Liver (tissue), 9 donors: ENCODE measurements around the gene LDAH. TPM values are rescaled to one million over a fixed set of nuclear protein-coding genes. Genes with fewer than 3 reads are reported as not detected.

ENCODE experiments used
- DNase-seq: peaks from one replicate; pipeline ENCODE4 v3.0.0-alpha.2; 2017; ENCODE audit warnings: low spot score
- H3K27ac ChIP-seq, 2 donors: one replicate each; pipeline ENCODE4 v1.7.0; 2013; ENCODE audit warnings: inconsistent platforms in 2 of 2, low read length in 2 of 2, control low read depth in 1 of 2, low read depth in 1 of 2, mild to moderate bottlenecking in 1 of 2
- H3K27me3 ChIP-seq, 4 donors: one replicate each; pipeline versions ENCODE4 v1.6.1 to v1.7.0; 2013; ENCODE audit warnings: low read length in 3 of 4, inconsistent platforms in 1 of 4, mild to moderate bottlenecking in 1 of 4, moderate library complexity in 1 of 4; ENCODE audit not compliant: control insufficient read depth in 4 of 4, insufficient read depth in 4 of 4
- H3K36me3 ChIP-seq, 4 donors: one replicate each; pipeline versions ENCODE4 v1.6.1 to v1.7.0; 2013; ENCODE audit warnings: low read length in 3 of 4, mild to moderate bottlenecking in 3 of 4, low read depth in 1 of 4, moderate library complexity in 1 of 4; ENCODE audit not compliant: control insufficient read depth in 4 of 4, insufficient read depth in 3 of 4
- H3K4me1 ChIP-seq, 4 donors: one replicate each; pipeline versions ENCODE4 v1.6.1 to v1.7.0; 2013; ENCODE audit warnings: low read length in 3 of 4, mild to moderate bottlenecking in 3 of 4, moderate library complexity in 1 of 4; ENCODE audit not compliant: control insufficient read depth in 4 of 4, insufficient read depth in 4 of 4
- H3K4me3 ChIP-seq, 3 donors: one replicate each; pipeline versions ENCODE4 v1.6.1 to v1.7.0; 2013; ENCODE audit warnings: low read length in 3 of 3, control low read depth in 1 of 3, low read depth in 1 of 3, mild to moderate bottlenecking in 1 of 3
- H3K9ac ChIP-seq, 2 donors: one replicate each; pipeline ENCODE4 v1.7.0; 2013; ENCODE audit warnings: low read length in 2 of 2, mild to moderate bottlenecking in 2 of 2, moderate library complexity in 2 of 2, control low read depth in 1 of 2, low read depth in 1 of 2
- H3K9me3 ChIP-seq, 4 donors: one replicate each; pipeline versions ENCODE4 v1.6.1 to v1.7.0; 2013; ENCODE audit warnings: low read length in 3 of 4; ENCODE audit not compliant: control insufficient read depth in 4 of 4
- EGR1 ChIP-seq, 2 donors: IDR thresholded peaks; 2 replicates each; pipeline ENCODE4 v1.6.1; 2016 to 2018; ENCODE audit warnings: antibody characterized with exemption in 2 of 2, low read depth in 2 of 2
- FOXA1 ChIP-seq: IDR thresholded peaks from 2 replicates; pipeline ENCODE4 v1.6.1; 2016; ENCODE audit warnings: antibody characterized with exemption
- FOXA2 ChIP-seq: IDR thresholded peaks from 2 replicates; pipeline ENCODE4 v1.6.1; 2016; ENCODE audit warnings: antibody characterized with exemption
- HNF4A ChIP-seq, 2 donors: conservative IDR thresholded peaks; 2 replicates each; pipeline ENCODE4 v1.6.1; 2016; ENCODE audit warnings: antibody characterized with exemption in 2 of 2, mild to moderate bottlenecking in 2 of 2
- HNF4G ChIP-seq: IDR thresholded peaks from 2 replicates; pipeline ENCODE4 v1.6.1; 2016; ENCODE audit warnings: antibody characterized with exemption
- JUND ChIP-seq, 2 donors: IDR thresholded peaks; 2 replicates each; pipeline ENCODE4 v1.6.1; 2016; ENCODE audit warnings: antibody characterized with exemption in 2 of 2
- NR2F2 ChIP-seq: IDR thresholded peaks from 2 replicates; pipeline ENCODE4 v1.6.1; 2016; ENCODE audit warnings: antibody characterized with exemption
- RAD21 ChIP-seq, 2 donors: IDR thresholded peaks; 2 replicates each; pipeline ENCODE4 v1.6.1; 2016; ENCODE audit warnings: antibody characterized with exemption in 2 of 2, mild to moderate bottlenecking in 2 of 2
- RXRA ChIP-seq, 2 donors: IDR thresholded peaks; 2 replicates each; pipeline ENCODE4 v1.6.1; 2017 to 2018; ENCODE audit warnings: antibody characterized with exemption in 2 of 2, mild to moderate bottlenecking in 1 of 2
- SP1 ChIP-seq: IDR thresholded peaks from 2 replicates; pipeline ENCODE4 v1.6.1; 2018; ENCODE audit warnings: antibody characterized with exemption, mild to moderate bottlenecking
- TAF1 ChIP-seq: conservative IDR thresholded peaks from 2 replicates; pipeline ENCODE4 v1.6.1; 2016; ENCODE audit warnings: antibody characterized with exemption, mild to moderate bottlenecking
- YY1 ChIP-seq: IDR thresholded peaks from 2 replicates; pipeline ENCODE4 v1.6.1; 2016; ENCODE audit warnings: antibody characterized with exemption, mild to moderate bottlenecking
- WGBS: extraction: QIAGEN DNeasy Blood & Tissue Kit; methylation state at CpG from one replicate; pipeline ENCODE4 v1.1.7; 2013; 5-methylcytosine and 5-hydroxymethylcytosine counted together
- polyA plus RNA-seq, 2 donors: library from polyadenylated mRNA; stranded (reverse) in 1 of 2; unstranded in 1 of 2; fragments of 200-250 nt in 1 of 2; fragments of >200 nt in 1 of 2; fragmentation: Nextera tagmentation in 1 of 2; extraction: Ambion mirVana in 1 of 2; gene quantifications; one replicate each; pipeline versions ENCODE4 v1.2.1 to v1.2.3, GENCODE V29; 2013 to 2015
- total RNA-seq, 2 donors: library from RNA; depleted of rRNA; stranded (reverse); fragments of >200 nt; gene quantifications; one replicate each; pipeline ENCODE4 v1.2.3, GENCODE V29; 2014
- TF ChIP-seq, protein P1 (sequence below): IDR thresholded peaks from 2 replicates; pipeline ENCODE4 v1.6.1; 2016; ENCODE audit warnings: antibody characterized with exemption
- TF ChIP-seq, protein P2 (sequence below): IDR thresholded peaks from 2 replicates; pipeline ENCODE4 v1.6.1; 2016; ENCODE audit warnings: antibody characterized with exemption
- TF ChIP-seq, protein P3 (sequence below): IDR thresholded peaks from 2 replicates; pipeline ENCODE4 v1.6.1; 2016; ENCODE audit warnings: antibody characterized with exemption, mild to moderate bottlenecking
- TF ChIP-seq, protein P4 (sequence below): IDR thresholded peaks from 2 replicates; pipeline ENCODE4 v1.6.1; 2016; ENCODE audit warnings: antibody characterized with exemption
- TF ChIP-seq, protein P5 (sequence below): fragments of 150-350 bp; IDR thresholded peaks from 2 replicates; pipeline ENCODE4 v1.5.1; 2017; ENCODE audit warnings: improper control_type of control experiment, low read depth, low read length; ENCODE audit not compliant: missing input control
- donor health status: healthy.
- donor health status: healthy.
- donor health status: healthy.
- donor health status: healthy.
- donor health status: healthy.

The LDAH gene
- total and polyA plus RNA-seq, 4 donors: 5.8 to 17.7 (median 9.7) TPM

DNA sequence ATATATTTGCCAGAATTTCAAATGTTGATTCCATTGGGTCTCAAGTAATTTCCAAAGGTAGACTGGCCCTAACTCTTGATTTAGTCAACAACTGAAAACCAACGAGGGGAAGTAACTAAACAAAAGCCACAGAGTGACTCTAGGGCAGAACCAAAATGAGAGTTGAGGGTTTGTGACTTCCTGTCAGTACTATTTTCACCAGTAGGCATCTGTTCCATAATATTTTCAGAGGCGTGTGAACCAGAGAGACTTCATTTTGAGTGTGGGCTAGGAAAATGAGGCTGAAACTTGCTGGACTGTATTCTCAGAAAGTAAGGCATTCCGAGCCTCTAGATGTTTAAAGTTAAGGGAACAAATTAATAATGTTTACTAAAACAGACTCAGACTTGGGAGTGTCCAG, 85.4 kb downstream of the LDAH start:
- 82% methylated on average over 3 of the region's 3 CpGs for WGBS
- H3K36me3 ChIP-seq: peaks cover 0 to 2% (median 0%) of the 10 kb centered on the region in 4 donors
- H3K9me3 ChIP-seq: no peaks in the 10 kb centered on the region
- H3K27ac ChIP-seq: no peak overlapping the region
- peaks cover 0 to 11% (median 7%) of the 10 kb centered on the region in 4 donors for H3K4me1 ChIP-seq
- H3K27me3 ChIP-seq: no peaks in the 10 kb centered on the region
- no peak for DNase-seq
- no peak overlapping the region for H3K9ac ChIP-seq
- TF ChIP-seq NR2F2 (no peak), RXRA (IDR thresholded peaks at IDR 0.05) (no peak), TAF1 (no peak), HNF4A (conservative IDR thresholded peaks at IDR 0.05) (no peak), FOXA1 (no peak), HNF4G (no peak), SP1 (no peak), YY1 (no peak), EGR1 (IDR thresholded peaks at IDR 0.05; ENCODE audit: low read depth in 2 of 2) (no peak)
- TF ChIP-seq, protein P1, sequence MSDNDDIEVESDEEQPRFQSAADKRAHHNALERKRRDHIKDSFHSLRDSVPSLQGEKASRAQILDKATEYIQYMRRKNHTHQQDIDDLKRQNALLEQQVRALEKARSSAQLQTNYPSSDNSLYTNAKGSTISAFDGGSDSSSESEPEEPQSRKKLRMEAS: no peak
- TF ChIP-seq, protein P2, sequence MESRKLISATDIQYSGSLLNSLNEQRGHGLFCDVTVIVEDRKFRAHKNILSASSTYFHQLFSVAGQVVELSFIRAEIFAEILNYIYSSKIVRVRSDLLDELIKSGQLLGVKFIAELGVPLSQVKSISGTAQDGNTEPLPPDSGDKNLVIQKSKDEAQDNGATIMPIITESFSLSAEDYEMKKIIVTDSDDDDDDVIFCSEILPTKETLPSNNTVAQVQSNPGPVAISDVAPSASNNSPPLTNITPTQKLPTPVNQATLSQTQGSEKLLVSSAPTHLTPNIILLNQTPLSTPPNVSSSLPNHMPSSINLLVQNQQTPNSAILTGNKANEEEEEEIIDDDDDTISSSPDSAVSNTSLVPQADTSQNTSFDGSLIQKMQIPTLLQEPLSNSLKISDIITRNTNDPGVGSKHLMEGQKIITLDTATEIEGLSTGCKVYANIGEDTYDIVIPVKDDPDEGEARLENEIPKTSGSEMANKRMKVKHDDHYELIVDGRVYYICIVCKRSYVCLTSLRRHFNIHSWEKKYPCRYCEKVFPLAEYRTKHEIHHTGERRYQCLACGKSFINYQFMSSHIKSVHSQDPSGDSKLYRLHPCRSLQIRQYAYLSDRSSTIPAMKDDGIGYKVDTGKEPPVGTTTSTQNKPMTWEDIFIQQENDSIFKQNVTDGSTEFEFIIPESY: no peak
- TF ChIP-seq, protein P3, sequence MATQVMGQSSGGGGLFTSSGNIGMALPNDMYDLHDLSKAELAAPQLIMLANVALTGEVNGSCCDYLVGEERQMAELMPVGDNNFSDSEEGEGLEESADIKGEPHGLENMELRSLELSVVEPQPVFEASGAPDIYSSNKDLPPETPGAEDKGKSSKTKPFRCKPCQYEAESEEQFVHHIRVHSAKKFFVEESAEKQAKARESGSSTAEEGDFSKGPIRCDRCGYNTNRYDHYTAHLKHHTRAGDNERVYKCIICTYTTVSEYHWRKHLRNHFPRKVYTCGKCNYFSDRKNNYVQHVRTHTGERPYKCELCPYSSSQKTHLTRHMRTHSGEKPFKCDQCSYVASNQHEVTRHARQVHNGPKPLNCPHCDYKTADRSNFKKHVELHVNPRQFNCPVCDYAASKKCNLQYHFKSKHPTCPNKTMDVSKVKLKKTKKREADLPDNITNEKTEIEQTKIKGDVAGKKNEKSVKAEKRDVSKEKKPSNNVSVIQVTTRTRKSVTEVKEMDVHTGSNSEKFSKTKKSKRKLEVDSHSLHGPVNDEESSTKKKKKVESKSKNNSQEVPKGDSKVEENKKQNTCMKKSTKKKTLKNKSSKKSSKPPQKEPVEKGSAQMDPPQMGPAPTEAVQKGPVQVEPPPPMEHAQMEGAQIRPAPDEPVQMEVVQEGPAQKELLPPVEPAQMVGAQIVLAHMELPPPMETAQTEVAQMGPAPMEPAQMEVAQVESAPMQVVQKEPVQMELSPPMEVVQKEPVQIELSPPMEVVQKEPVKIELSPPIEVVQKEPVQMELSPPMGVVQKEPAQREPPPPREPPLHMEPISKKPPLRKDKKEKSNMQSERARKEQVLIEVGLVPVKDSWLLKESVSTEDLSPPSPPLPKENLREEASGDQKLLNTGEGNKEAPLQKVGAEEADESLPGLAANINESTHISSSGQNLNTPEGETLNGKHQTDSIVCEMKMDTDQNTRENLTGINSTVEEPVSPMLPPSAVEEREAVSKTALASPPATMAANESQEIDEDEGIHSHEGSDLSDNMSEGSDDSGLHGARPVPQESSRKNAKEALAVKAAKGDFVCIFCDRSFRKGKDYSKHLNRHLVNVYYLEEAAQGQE: no peak
- no peak overlapping the region for H3K4me3 ChIP-seq

DNA sequence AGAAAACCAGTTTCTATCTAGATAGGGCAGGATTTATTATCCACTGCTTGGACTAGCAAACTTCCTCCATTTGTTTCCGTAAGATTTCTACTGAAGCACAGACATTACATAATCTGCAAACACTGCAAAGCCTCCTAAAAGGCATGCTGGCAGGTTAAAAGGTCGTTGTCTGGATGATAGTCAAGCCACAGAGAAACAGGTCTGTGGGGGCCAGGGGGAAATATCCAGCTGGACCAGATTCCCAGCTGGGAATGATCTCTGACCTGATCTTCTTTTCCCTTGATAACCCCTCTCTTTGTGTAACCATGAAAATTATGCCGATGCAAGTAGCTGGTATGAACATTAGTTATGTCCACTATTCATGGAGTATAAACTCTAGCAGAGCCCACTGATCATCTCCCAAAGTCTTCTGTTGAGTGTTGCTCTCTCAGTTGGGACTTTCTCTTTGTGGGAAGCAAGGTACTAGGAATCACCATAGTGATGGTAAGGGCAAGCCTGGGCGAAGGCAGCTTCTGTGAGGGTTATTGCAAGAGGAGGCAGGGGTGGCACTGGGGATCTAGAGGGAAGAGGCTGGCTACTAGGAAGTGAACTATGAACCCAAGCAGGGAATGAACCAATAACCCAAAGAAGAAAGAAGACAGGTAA, 94.7 kb downstream of the LDAH start:
- H3K4me1 ChIP-seq: peaks cover 2 to 19% (median 13%) of the 10 kb centered on the region in 4 donors
- peaks cover 0 to 1% (median 0%) of the 10 kb centered on the region in 4 donors for H3K36me3 ChIP-seq
- peak overlapping the region; percentile 21 to 47 for H3K27ac ChIP-seq
- no peaks in the 10 kb centered on the region for H3K27me3 ChIP-seq
- no peak overlapping the region for H3K4me3 ChIP-seq
- 27% methylated on average over 4 of the region's 4 CpGs for WGBS
- no peaks in the 10 kb centered on the region for H3K9me3 ChIP-seq
- no peak overlapping the region for H3K9ac ChIP-seq
- DNase-seq: no peak
- TF ChIP-seq HNF4A (conservative IDR thresholded peaks at IDR 0.05): peak; percentile 73 to 81
- TF ChIP-seq NR2F2: peak; percentile 98
- TF ChIP-seq, protein P4, sequence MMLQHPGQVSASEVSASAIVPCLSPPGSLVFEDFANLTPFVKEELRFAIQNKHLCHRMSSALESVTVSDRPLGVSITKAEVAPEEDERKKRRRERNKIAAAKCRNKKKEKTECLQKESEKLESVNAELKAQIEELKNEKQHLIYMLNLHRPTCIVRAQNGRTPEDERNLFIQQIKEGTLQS: no peak
- TF ChIP-seq HNF4G: peak; percentile 52
- TF ChIP-seq, protein P2: peak; percentile 54
- no peak for TF ChIP-seq FOXA2
- peak; percentile 55 for TF ChIP-seq SP1
- TF ChIP-seq, protein P5, sequence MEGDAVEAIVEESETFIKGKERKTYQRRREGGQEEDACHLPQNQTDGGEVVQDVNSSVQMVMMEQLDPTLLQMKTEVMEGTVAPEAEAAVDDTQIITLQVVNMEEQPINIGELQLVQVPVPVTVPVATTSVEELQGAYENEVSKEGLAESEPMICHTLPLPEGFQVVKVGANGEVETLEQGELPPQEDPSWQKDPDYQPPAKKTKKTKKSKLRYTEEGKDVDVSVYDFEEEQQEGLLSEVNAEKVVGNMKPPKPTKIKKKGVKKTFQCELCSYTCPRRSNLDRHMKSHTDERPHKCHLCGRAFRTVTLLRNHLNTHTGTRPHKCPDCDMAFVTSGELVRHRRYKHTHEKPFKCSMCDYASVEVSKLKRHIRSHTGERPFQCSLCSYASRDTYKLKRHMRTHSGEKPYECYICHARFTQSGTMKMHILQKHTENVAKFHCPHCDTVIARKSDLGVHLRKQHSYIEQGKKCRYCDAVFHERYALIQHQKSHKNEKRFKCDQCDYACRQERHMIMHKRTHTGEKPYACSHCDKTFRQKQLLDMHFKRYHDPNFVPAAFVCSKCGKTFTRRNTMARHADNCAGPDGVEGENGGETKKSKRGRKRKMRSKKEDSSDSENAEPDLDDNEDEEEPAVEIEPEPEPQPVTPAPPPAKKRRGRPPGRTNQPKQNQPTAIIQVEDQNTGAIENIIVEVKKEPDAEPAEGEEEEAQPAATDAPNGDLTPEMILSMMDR: no peak
- TF ChIP-seq, protein P1: peak; percentile 64
- no peak for TF ChIP-seq TAF1
- TF ChIP-seq JUND (IDR thresholded peaks at IDR 0.05): peak; percentile 43 to 49
- TF ChIP-seq RAD21 (IDR thresholded peaks at IDR 0.05): peak; percentile 38 to 39
- TF ChIP-seq EGR1 (IDR thresholded peaks at IDR 0.05; ENCODE audit: low read depth in 2 of 2): peak in 1 of 2 donors; percentile 39
- TF ChIP-seq, protein P3: peak; percentile 40
